Neural cell (in vitro differentiated cells): Measurements from ENCODE around the gene PTPRT.

Source experiments
- EZH2 ChIP-seq: fragments of 200-600, 300-800 bp; shearing (Covaris generic), sonication (generic); IDR thresholded peaks from 2 replicates; pipeline ENCODE4 v1.6.1; 2014; ENCODE audit warnings: antibody characterized with exemption, low read length, borderline replicate concordance, mild to moderate bottlenecking; ENCODE audit not compliant: insufficient read depth, poor library complexity, severe bottlenecking
- TAF1 ChIP-seq: IDR thresholded peaks from 2 replicates; pipeline ENCODE4 v1.6.1; 2012; ENCODE audit warnings: low read depth
- TF ChIP-seq, protein P1 (sequence below): fragments of 450-650 bp; IDR thresholded peaks from 2 replicates; pipeline ENCODE4 v1.5.1; 2014; ENCODE audit warnings: antibody characterized with exemption, mild to moderate bottlenecking, moderate library complexity; ENCODE audit not compliant: poor library complexity, severe bottlenecking
- TF ChIP-seq, protein P2 (sequence below): IDR thresholded peaks from 2 replicates; pipeline ENCODE4 v1.6.1; 2012; ENCODE audit warnings: borderline replicate concordance

DNA sequence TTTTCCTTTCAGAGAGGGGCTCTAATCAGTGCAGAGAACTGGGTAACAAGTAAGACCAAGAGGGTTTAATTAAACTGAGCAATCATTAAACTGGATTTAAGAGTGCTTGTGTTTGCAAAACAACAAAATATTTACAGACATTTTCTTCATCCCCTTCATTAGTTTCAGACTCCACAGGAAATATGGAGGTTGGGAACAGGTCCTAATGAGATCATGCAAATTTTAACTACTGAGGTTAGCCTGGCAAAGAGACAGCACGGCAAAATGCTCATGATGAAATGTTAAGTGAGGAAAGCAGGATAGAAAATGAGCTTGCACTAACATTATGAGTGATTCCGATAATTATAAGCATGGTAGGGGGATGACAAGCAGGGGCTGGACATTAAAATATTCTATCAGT, 268.9 kb downstream of the PTPRT start:
- TF ChIP-seq, protein P1, sequence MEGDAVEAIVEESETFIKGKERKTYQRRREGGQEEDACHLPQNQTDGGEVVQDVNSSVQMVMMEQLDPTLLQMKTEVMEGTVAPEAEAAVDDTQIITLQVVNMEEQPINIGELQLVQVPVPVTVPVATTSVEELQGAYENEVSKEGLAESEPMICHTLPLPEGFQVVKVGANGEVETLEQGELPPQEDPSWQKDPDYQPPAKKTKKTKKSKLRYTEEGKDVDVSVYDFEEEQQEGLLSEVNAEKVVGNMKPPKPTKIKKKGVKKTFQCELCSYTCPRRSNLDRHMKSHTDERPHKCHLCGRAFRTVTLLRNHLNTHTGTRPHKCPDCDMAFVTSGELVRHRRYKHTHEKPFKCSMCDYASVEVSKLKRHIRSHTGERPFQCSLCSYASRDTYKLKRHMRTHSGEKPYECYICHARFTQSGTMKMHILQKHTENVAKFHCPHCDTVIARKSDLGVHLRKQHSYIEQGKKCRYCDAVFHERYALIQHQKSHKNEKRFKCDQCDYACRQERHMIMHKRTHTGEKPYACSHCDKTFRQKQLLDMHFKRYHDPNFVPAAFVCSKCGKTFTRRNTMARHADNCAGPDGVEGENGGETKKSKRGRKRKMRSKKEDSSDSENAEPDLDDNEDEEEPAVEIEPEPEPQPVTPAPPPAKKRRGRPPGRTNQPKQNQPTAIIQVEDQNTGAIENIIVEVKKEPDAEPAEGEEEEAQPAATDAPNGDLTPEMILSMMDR, result no peak
- TF ChIP-seq TAF1 (no peak), EZH2 (no peak)
- TF ChIP-seq, protein P2, sequence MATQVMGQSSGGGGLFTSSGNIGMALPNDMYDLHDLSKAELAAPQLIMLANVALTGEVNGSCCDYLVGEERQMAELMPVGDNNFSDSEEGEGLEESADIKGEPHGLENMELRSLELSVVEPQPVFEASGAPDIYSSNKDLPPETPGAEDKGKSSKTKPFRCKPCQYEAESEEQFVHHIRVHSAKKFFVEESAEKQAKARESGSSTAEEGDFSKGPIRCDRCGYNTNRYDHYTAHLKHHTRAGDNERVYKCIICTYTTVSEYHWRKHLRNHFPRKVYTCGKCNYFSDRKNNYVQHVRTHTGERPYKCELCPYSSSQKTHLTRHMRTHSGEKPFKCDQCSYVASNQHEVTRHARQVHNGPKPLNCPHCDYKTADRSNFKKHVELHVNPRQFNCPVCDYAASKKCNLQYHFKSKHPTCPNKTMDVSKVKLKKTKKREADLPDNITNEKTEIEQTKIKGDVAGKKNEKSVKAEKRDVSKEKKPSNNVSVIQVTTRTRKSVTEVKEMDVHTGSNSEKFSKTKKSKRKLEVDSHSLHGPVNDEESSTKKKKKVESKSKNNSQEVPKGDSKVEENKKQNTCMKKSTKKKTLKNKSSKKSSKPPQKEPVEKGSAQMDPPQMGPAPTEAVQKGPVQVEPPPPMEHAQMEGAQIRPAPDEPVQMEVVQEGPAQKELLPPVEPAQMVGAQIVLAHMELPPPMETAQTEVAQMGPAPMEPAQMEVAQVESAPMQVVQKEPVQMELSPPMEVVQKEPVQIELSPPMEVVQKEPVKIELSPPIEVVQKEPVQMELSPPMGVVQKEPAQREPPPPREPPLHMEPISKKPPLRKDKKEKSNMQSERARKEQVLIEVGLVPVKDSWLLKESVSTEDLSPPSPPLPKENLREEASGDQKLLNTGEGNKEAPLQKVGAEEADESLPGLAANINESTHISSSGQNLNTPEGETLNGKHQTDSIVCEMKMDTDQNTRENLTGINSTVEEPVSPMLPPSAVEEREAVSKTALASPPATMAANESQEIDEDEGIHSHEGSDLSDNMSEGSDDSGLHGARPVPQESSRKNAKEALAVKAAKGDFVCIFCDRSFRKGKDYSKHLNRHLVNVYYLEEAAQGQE, result no peak
